ENCODE data around the gene MAP3K14.
A peak's percentile ranks its signal among the peaks of the same experiment; 100 is the strongest.

MAP3K14 gene

GRCh38 chr17:45270828-45271418, 45.9 kb downstream of the MAP3K14 start:
- Histone ChIP-seq H3K9me3 (ENCODE audit: control insufficient read depth, low read length) (no peaks in the 10 kb centered on the region), H3K4me3 (ENCODE audit: low read length) (no peak overlapping the region), H3K9ac (ENCODE audit: low read length) (no peak overlapping the region), H3K27me3 (replicated peaks; ENCODE audit: control insufficient read depth, insufficient read depth, low read length) (no peaks in the 10 kb centered on the region), H3K36me3 (ENCODE audit: control insufficient read depth, insufficient read depth, low read length, severe bottlenecking) (peaks cover 64% of the 10 kb centered on the region), H3K4me1 (ENCODE audit: control insufficient read depth, insufficient read depth, low read length) (peaks cover 6% of the 10 kb centered on the region)
- DNase-seq (ENCODE audit: low read depth) = no peak

- no peak for DNase-seq (ENCODE audit: low read depth)
- H3K4me3 ChIP-seq (ENCODE audit: low read length) = no peak overlapping the region
- peaks cover 16% of the 10 kb centered on the region for H3K4me1 ChIP-seq (ENCODE audit: control insufficient read depth, insufficient read depth, low read length)
- no peaks in the 10 kb centered on the region for H3K9me3 ChIP-seq (ENCODE audit: control insufficient read depth, low read length)
- no peak overlapping the region for H3K9ac ChIP-seq (ENCODE audit: low read length)
- H3K27me3 ChIP-seq (replicated peaks; ENCODE audit: control insufficient read depth, insufficient read depth, low read length) = no peaks in the 10 kb centered on the region
- peaks cover 68% of the 10 kb centered on the region for H3K36me3 ChIP-seq (ENCODE audit: control insufficient read depth, insufficient read depth, low read length, severe bottlenecking)
Measured at GRCh38 chr17:45269912-45270311, 46.9 kb downstream of the MAP3K14 start.

GRCh38 chr17:45267436-45268055, 49.3 kb downstream of the MAP3K14 start:
- H3K9ac ChIP-seq (ENCODE audit: low read length) = no peak overlapping the region
- no peaks in the 10 kb centered on the region for H3K27me3 ChIP-seq (replicated peaks; ENCODE audit: control insufficient read depth, insufficient read depth, low read length)
- peaks cover 67% of the 10 kb centered on the region for H3K36me3 ChIP-seq (ENCODE audit: control insufficient read depth, insufficient read depth, low read length, severe bottlenecking)
- no peak overlapping the region for H3K4me3 ChIP-seq (ENCODE audit: low read length)
- DNase-seq (ENCODE audit: low read depth) = no peak
- H3K4me1 ChIP-seq (ENCODE audit: control insufficient read depth, insufficient read depth, low read length) = peaks cover 31% of the 10 kb centered on the region
- no peaks in the 10 kb centered on the region for H3K9me3 ChIP-seq (ENCODE audit: control insufficient read depth, low read length)

DNA sequence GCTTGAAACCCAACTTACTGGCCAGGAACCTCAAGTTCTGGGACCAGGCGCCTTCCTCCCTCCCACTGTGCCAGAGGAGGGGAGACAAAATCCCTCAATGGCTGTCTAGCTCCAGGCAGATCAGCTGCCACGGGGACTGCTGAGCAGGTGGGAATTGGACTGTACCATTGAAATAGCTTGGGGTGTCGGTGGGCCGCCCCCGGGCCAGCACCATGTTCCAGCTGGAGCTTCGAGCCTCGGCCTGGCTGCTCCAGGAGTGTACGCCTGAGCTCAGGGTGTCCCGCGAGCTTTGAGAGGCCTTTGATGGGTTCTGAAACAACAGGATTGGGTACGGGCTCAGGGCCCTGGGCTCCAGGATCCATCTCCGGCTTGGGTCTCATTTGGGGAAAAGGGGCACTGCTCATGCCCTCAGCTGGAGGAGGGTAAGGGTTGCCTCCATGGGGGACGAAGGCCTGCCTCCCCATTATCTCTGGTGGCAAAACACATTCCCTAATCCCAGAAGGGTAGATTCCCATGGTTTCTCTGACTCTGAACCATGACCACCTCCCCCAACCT, 50.4 kb downstream of the MAP3K14 start:
- no peak overlapping the region for H3K4me3 ChIP-seq (ENCODE audit: low read length)
- no peaks in the 10 kb centered on the region for H3K27me3 ChIP-seq (replicated peaks; ENCODE audit: control insufficient read depth, insufficient read depth, low read length)
- H3K9ac ChIP-seq (ENCODE audit: low read length) = no peak overlapping the region
- H3K4me1 ChIP-seq (ENCODE audit: control insufficient read depth, insufficient read depth, low read length) = peaks cover 40% of the 10 kb centered on the region
- no peaks in the 10 kb centered on the region for H3K9me3 ChIP-seq (ENCODE audit: control insufficient read depth, low read length)
- peaks cover 63% of the 10 kb centered on the region for H3K36me3 ChIP-seq (ENCODE audit: control insufficient read depth, insufficient read depth, low read length, severe bottlenecking)
- DNase-seq (ENCODE audit: low read depth) = no peak

DNA sequence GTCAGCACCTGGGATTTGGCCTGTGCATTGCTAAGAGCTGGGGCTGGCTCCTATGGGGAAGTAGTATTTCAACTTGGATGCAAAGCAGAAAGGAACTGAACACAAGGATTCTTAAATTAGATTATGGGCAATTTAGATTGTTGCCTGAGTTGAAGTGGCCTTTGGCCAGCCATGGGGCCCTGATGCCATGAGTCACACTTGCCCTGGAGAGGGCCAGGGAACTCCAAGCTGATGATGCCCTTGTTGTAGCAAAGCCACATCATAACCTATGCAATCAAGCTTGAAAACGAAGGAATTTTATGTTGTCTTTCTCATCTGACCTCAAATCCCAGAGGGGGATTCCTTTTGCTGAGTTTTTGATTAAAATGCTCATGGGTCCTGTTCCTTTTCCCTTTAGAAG, 51.0 kb downstream of the MAP3K14 start:
- Histone ChIP-seq H3K27me3 (replicated peaks; ENCODE audit: control insufficient read depth, insufficient read depth, low read length) (no peaks in the 10 kb centered on the region), H3K36me3 (ENCODE audit: control insufficient read depth, insufficient read depth, low read length, severe bottlenecking) (peaks cover 59% of the 10 kb centered on the region), H3K9ac (ENCODE audit: low read length) (no peak overlapping the region), H3K4me3 (ENCODE audit: low read length) (no peak overlapping the region), H3K4me1 (ENCODE audit: control insufficient read depth, insufficient read depth, low read length) (peaks cover 45% of the 10 kb centered on the region), H3K9me3 (ENCODE audit: control insufficient read depth, low read length) (no peaks in the 10 kb centered on the region)
- DNase-seq (ENCODE audit: low read depth) = peak; percentile 74

DNA sequence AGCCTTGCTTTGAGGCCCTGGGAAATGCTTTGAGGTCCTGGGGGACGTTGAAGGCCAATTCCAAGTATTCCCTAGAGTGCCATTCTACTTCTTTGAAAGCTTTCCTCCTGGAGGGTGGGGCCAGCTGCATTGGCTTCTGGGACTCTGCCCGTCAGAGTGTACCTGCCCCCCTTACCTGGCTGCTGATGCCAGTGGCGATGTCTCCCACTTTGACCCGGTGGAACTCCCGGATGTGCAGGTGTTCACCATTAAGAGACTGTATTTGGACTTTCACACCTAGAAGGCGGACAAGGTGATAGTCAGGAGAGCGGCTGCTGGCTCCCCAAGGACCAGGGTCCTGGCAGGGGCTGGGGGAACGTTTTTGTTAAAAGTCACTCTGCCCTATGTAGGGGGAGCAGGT, 51.8 kb downstream of the MAP3K14 start:
- no peaks in the 10 kb centered on the region for H3K9me3 ChIP-seq (ENCODE audit: control insufficient read depth, low read length)
- H3K36me3 ChIP-seq (ENCODE audit: control insufficient read depth, insufficient read depth, low read length, severe bottlenecking) = peaks cover 50% of the 10 kb centered on the region
- no peak overlapping the region for H3K4me3 ChIP-seq (ENCODE audit: low read length)
- H3K27me3 ChIP-seq (replicated peaks; ENCODE audit: control insufficient read depth, insufficient read depth, low read length) = no peaks in the 10 kb centered on the region
- H3K4me1 ChIP-seq (ENCODE audit: control insufficient read depth, insufficient read depth, low read length) = peaks cover 49% of the 10 kb centered on the region
- no peak for DNase-seq (ENCODE audit: low read depth)
- no peak overlapping the region for H3K9ac ChIP-seq (ENCODE audit: low read length)

DNA sequence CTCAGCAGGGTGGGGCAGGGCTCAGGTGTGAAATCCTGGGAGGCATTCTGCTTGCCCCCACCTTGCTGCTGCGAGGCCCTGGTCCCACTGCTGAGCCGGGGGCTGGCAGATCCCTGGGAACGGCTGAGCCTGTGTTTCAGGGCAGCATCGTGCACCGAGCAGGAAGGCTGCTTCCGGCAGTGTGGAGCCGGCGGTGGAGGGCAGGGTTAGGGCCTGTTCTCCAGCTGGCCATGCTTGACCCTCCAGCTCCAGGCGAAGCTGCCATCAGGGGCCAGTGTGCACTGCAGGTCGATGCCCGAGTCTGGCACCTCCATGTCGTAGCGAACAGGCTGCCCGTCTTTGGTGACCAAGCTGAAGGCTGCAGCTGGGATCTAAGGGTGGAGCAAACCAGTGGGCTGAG, 52.4 kb downstream of the MAP3K14 start:
- Histone ChIP-seq H3K9ac (ENCODE audit: low read length) (no peak overlapping the region), H3K36me3 (ENCODE audit: control insufficient read depth, insufficient read depth, low read length, severe bottlenecking) (peaks cover 45% of the 10 kb centered on the region), H3K4me3 (ENCODE audit: low read length) (no peak overlapping the region), H3K9me3 (ENCODE audit: control insufficient read depth, low read length) (no peaks in the 10 kb centered on the region), H3K4me1 (ENCODE audit: control insufficient read depth, insufficient read depth, low read length) (peaks cover 49% of the 10 kb centered on the region), H3K27me3 (replicated peaks; ENCODE audit: control insufficient read depth, insufficient read depth, low read length) (no peaks in the 10 kb centered on the region)
- DNase-seq (ENCODE audit: low read depth) = no peak

DNA sequence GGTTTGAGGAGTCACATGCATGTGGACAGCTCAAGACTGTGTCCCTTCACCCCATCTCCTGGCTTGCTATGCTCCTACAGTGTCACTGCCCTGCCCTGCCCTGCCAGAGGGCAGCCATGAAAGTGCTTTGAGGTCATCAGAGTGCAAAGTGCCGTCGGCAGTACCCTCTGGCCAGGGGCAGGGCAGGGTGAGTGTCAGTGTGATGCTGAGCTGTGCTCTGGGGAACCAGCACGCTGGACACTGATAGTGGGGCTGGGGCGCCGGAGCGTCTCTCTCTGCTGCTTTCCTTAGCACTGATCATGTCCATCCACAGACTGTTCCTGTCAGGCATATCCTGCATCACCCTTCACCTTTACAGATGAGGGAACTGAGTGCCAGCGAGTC, 53.4 kb downstream of the MAP3K14 start:
- Histone ChIP-seq H3K9me3 (ENCODE audit: control insufficient read depth, low read length) (no peaks in the 10 kb centered on the region), H3K27me3 (replicated peaks; ENCODE audit: control insufficient read depth, insufficient read depth, low read length) (no peaks in the 10 kb centered on the region), H3K36me3 (ENCODE audit: control insufficient read depth, insufficient read depth, low read length, severe bottlenecking) (peaks cover 36% of the 10 kb centered on the region), H3K9ac (ENCODE audit: low read length) (no peak overlapping the region), H3K4me3 (ENCODE audit: low read length) (no peak overlapping the region), H3K4me1 (ENCODE audit: control insufficient read depth, insufficient read depth, low read length) (peaks cover 49% of the 10 kb centered on the region)
- no peak for DNase-seq (ENCODE audit: low read depth)

GRCh38 chr17:45262516-45263476, 54.0 kb downstream of the MAP3K14 start:
- no peaks in the 10 kb centered on the region for H3K9me3 ChIP-seq (ENCODE audit: control insufficient read depth, low read length)
- H3K9ac ChIP-seq (ENCODE audit: low read length) = peak overlapping the region; percentile 60
- H3K36me3 ChIP-seq (ENCODE audit: control insufficient read depth, insufficient read depth, low read length, severe bottlenecking) = peaks cover 29% of the 10 kb centered on the region
- H3K4me1 ChIP-seq (ENCODE audit: control insufficient read depth, insufficient read depth, low read length) = peaks cover 49% of the 10 kb centered on the region
- H3K27me3 ChIP-seq (replicated peaks; ENCODE audit: control insufficient read depth, insufficient read depth, low read length) = peaks cover 5% of the 10 kb centered on the region
- no peak for DNase-seq (ENCODE audit: low read depth)
- no peak overlapping the region for H3K4me3 ChIP-seq (ENCODE audit: low read length)

DNA sequence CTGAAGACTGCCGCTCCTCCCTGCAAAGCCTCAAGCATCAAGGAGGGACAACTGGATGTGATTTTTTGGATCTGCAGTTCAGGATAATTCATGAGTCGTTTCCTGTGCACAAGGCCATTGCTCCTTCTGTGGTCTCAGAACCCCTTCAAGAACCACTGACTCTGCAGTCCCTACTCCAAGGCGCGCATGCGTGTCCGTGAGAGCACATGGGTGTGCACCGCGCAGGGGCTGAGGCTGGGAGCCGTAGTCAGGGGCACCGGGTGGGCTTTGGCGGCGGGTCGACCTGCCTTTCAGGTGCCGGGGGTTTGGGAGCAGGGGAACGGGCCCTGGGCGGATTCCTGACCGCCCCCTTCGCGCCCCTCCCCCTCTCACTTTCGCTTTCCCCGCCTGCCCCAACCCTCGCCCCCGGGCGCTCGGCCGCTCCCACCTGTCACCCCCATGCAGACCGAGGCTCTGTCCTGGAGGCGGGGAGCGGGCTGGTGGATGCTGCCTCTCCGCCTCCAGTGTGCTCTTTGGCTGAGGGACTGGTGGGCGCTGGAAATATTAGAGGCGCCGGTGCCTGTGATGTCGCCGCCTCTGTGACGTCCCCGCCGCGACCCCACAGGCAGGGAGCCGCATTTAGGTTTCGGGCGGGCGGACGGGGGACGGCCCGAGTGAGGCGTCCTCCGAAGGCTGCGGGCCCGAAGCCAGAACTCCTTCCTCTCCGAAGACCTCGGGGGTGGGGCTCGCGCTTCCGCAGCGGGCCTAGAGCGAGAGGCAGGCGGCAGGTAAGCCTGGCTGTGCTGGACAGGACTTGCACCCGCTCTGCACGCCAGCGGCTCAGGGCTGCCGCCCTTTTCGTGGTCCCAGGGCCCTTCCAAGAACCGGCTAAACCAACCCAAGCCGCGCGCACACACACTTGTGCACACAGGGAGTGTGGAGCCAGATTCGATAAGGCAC, 55.0 kb downstream of the MAP3K14 start, which contains the start of gene SPATA32:
Gene SPATA32 (minus strand): TSS at position 518 of the 939 bp plus-strand sequence. CDS start 78 bp downstream, at position 440.
- Histone ChIP-seq H3K9ac (ENCODE audit: low read length) (peak within 1 kb of the TSS; percentile 60), H3K4me1 (ENCODE audit: control insufficient read depth, insufficient read depth, low read length) (peaks cover 49% of the 10 kb centered on the region), H3K27me3 (replicated peaks; ENCODE audit: control insufficient read depth, insufficient read depth, low read length) (peaks cover 11% of the 10 kb centered on the region), H3K4me3 (ENCODE audit: low read length) (peak within 1 kb of the TSS; percentile 71), H3K36me3 (ENCODE audit: control insufficient read depth, insufficient read depth, low read length, severe bottlenecking) (peaks cover 20% of the 10 kb centered on the region), H3K9me3 (ENCODE audit: control insufficient read depth, low read length) (no peaks in the 10 kb centered on the region)
- DNase-seq (ENCODE audit: low read depth) = no peak

Data from adipocyte (in vitro differentiated cells).